GF-D8 (cell line): ENCODE results near the gene USP32.
"Not testable (repeated sequence)": the region's sequence is repeated elsewhere in the genome, so short reads cannot be mapped to it uniquely, and the experiment has no call there.

Experiments
- DNase-seq: peaks from one replicate; lab custom pipeline; 2025; lab: John Stamatoyannopoulos, UW

Gene USP32

GRCh38 chr17:60231234-60231633 lies 160.7 kb downstream of the USP32 start:
- no peak for DNase-seq

GRCh38 chr17:60230358-60230757 lies 161.6 kb downstream of the USP32 start:
- DNase-seq: no peak

- DNase-seq: no peak
Observed at GRCh38 chr17:60229188-60229802, 162.6 kb downstream of the USP32 start.

DNA sequence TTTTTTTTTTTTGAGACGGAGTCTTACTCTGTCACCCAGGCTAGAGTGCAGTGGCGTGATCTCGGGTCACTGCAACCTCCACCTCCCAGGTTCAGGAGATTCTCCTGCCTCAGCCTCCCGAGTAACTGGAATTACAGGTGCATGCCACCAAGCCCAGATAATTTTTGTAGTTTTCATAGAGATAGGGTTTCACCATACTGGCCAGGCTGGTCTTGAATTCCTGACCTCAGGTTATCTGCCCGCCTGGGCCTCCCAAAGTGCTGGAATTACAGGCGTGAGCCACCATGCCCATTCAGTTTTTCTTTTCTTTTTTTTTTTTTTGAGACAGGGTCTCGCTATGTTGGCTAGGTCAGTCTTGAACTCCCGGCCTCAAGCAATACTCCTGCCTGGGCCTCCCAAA lies 164.7 kb downstream of the USP32 start:
- not testable (repeated sequence) for DNase-seq

DNA sequence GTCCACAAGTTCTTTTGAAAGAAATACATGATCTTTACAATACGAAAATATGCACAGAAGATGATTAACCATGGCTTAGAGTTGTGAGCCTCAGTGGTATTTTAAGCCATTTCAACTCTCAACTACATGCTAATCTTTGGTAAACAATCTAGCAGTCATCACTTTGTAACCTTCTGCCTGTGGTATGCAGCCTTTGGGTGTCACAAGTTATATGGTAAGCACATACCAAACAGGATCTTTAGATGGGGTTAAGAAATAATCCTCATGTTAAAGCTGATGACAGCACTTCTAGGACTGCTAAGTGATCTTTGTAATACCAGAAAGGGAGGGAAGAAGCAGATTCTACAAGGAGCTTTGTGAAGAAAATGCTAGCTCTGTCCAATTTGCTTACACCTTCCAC lies 167.9 kb downstream of the USP32 start:
- no peak for DNase-seq

- DNase-seq: no peak
Observed at GRCh38 chr17:60223456-60223855, 168.5 kb downstream of the USP32 start.

GRCh38 chr17:60218774-60219173 lies 173.2 kb downstream of the USP32 start:
- not testable (repeated sequence) for DNase-seq

- not testable (repeated sequence) for DNase-seq
Observed at GRCh38 chr17:60215895-60216294, 176.0 kb downstream of the USP32 start.

DNA sequence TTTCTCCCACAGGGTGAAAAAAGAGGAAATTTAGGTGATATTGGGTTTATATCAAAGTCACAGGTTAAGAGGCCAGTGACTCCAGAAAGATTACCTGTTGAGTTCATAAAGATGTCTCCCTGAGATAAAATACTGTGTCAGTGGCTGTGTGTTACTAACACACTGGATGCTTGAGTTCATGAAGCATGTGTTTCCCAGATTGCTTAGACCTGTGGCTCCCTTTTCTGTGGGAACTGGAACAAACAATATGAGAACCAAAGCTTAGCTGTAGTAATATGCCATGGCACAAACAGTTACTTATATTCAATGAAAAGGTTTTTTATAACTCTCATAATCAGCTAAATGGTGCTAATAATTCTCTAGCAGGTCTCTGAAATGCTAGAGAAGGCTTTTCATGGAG lies 180.7 kb downstream of the USP32 start:
- not testable (repeated sequence) for DNase-seq

DNA sequence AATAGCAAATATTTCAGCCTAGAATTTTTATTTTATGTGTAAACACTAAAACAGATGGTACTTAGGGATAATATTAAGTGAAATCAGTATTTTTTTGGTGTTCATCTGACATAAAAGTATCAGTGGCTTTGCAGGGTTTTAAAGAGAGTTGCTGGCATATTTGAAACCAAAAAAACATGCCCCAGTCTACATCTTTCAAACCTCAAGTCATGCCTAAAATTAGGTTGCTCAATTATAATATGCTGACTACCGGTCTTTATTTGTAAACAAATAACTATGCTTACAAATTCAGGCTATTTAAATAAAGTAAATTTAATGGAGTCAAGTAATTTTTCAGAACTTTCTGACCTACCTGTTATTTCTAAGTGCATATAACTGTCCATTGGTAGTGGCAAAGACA lies 183.6 kb downstream of the USP32 start:
- not testable (repeated sequence) for DNase-seq

GRCh38 chr17:60205782-60206181 lies 186.2 kb downstream of the USP32 start:
- not testable (repeated sequence) for DNase-seq

DNA sequence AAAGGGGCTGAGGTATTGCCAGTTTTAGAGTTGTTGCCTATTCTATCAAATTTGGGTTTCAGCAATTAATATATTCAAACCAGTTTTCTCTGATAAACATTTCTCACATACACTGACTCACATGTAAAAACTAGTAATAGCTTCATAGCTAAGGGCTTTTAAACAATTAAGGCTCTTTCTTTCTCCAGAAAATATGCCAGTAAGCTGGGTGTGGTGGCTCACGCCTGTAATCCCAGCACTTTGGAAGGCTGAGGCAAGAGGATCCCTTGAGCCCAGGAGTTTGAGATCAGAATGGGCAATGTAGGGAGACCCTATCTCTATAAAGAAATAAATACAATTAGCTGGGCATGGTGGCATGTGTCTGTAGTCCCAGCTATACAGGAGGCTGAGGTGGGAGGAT lies 193.3 kb downstream of the USP32 start:
- not testable (repeated sequence) for DNase-seq

DNA sequence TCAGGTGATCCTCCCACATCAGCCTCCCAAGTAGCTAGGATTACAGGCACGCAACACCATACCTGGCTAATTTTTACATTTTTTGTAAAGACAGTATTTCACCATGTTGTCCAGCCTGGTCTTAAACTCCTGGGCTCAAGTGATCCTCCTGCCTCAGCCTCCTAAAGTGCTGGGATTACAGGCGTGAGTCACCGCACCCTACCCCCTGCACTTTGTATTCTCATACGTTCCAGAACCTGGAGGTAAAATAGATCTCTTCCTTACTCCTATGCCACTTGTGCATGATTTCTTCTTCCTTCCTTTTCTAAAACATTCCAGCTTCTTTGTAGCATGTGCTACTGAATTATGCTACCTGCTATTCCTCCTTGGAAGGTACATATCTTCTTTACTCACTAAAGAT lies 197.8 kb downstream of the USP32 start:
- not testable (repeated sequence) for DNase-seq

DNA sequence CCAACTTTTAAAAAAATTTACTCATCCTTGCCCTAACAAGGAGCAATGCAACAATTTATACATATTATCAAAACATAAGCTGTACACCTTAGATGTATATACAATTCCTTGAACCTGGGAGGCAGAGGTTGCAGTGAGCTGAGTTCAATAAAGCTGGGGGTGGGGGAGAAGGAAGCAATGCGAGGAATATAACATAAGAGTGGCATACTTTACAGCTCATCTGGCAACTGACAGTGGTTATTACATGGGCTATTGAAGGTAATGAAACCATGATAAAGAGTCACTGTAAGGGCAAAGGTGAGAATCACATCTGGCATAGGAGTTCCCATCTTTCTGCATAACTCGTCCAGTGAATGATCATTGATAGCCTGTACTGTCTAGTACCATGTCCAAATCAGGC lies 198.5 kb downstream of the USP32 start:
- no peak for DNase-seq

GRCh38 chr17:60193032-60193431 lies 198.9 kb downstream of the USP32 start:
- DNase-seq: not testable (repeated sequence)

DNA sequence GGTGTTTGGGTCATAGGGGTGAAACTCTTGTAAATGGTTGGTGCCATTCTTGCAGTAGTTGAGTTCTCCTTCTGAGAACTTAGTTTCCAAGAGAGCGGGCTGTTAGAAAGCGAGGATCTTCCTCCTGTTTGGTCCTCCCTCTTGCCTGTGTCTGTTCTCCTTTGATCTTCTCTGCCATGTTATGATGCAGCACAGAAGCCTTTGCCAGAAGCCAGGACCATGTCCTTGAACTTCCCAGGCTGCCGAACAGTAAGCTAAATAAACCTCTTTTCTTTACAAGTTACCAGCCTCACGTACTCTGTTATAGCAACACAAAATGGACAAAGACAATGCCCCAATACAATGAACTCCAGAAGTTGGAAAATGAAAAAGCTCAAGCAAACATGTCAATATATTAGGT lies 201.9 kb downstream of the USP32 start:
- not testable (repeated sequence) for DNase-seq

- no peak for DNase-seq
Observed at GRCh38 chr17:60188759-60189158, 203.2 kb downstream of the USP32 start.

DNA sequence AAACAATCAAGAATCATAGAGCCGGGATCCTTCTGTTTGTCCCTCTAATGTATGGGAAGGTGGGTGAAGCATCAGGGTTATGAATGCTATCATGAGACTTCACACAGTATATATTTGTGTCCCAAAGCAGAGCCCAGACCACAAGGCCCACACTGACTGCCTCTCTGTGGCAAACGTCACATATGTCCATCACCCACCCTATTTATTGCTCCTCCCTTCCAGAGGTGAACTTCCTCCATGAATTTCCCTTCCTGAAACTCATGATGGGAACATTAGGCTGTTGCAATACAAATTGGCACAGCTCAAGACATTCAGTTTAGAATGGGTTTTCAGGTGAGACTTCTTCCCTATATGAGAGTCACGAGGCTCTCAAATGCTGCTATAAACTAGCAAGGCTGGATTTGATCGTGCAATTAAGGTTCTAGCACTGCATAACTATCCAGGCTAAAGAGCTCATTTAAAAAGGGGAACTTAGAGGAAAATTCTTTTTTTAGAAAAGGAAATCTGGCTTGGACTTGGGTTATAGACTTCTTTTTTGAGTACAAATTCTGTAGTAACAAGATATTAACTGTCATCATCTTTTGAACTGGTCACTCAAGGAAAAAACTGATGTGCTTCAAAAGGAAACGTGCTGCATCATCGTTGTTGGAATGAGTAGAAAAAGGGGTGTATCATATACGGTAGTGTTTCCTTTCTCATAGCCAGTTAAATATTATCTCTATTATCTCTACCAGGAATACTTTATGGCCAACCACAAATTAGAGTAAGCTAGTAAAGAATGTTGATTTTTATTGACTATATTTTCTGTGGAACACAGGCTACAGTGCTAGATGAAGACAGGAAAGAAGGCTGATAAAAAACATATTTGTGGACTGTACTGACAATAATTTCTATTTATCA lies 204.8 kb downstream of the USP32 start:
- not testable (repeated sequence) for DNase-seq

GRCh38 chr17:60186372-60186771 lies 205.6 kb downstream of the USP32 start:
- not testable (repeated sequence) for DNase-seq

DNA sequence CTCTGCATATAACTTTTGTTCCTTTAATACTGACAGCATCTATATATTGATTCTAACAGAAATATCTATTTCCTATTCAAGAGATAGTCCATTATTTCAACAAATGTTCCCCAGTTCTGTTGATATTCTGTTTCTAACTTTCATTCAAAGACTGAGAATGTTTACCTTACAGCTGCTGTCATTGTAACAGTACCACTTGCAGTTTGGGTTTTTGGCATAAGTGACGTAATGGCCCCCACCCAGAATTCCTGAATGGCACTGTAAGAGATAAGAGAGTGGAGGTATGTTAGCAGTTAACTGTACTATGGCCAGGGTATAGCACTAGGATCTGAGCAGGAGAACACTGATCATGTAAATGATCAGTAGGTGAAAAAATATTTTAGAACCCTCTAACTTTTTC lies 211.6 kb downstream of the USP32 start:
- DNase-seq: not testable (repeated sequence)

DNA sequence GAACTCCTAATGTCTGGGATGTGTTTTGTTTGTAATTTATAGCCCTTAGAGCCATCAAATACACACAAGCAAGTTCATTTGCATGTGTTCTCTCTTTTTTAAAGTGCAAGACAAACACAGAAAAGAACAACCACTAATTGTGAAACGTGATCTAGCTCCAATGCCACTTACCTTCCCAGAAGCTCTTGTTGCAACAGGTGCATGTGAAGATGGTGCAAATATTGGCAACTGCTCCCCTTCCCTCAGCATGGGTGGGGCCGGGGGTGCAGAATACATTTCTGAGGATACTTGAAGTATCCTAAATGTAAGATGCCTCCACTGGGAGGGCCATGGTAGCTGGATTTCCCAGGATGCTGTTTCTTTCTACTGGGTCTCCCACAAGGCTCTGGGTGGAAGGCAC lies 213.8 kb downstream of the USP32 start:
- DNase-seq: not testable (repeated sequence)

- not testable (repeated sequence) for DNase-seq
Observed at GRCh38 chr17:60176763-60177162, 215.2 kb downstream of the USP32 start.

GRCh38 chr17:60174767-60175166 lies 217.2 kb downstream of the USP32 start:
- not testable (repeated sequence) for DNase-seq
